ENCODE results near the gene VEPH1.

GRCh38 chr3:157247391-157247790, 255.8 kb downstream of the VEPH1 start:
- no peak for TF ChIP-seq CTCF (IDR thresholded peaks at IDR 0.05)
- no peak for TF ChIP-seq POLR2A (IDR thresholded peaks at IDR 0.05)

All from testis (tissue), 2 donors.